Germinal center (tissue), 1 donor: ENCODE data around the gene HIVEP3.

ENCODE experiments used
- DNase-seq: peaks from one replicate; pipeline ENCODE4 v3.0.0; 2012; ENCODE audit warnings: mixed read lengths, low spot score

HIVEP3 gene

GRCh38 chr1:41648844-41649243 is 269.9 kb downstream of the HIVEP3 start:
- no peak for DNase-seq

DNA sequence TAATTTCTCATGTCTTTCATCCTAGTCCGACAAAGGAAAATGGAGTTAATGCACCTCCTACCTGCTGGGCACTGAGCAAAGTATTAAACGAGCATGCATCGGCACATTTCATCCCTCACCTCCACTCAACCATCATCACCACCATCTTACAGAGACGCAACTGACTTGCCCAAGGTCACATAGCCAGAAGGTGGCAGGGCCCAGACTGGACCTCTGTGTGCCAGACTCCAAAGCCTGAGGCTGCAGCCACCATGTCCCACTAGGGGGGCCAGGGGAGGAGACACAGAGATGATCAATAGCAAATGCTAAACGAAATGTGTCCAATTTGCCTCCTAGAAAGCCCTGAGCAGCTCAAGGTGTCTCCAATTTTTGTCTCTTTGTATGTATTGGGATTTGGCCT is 270.5 kb downstream of the HIVEP3 start:
- DNase-seq: no peak

- DNase-seq: no peak
Measured at GRCh38 chr1:41647221-41648135, 271.2 kb downstream of the HIVEP3 start.

GRCh38 chr1:41646186-41646585 is 272.5 kb downstream of the HIVEP3 start:
- DNase-seq: no peak

- no peak for DNase-seq
Measured at GRCh38 chr1:41645062-41645461, 273.7 kb downstream of the HIVEP3 start.

DNA sequence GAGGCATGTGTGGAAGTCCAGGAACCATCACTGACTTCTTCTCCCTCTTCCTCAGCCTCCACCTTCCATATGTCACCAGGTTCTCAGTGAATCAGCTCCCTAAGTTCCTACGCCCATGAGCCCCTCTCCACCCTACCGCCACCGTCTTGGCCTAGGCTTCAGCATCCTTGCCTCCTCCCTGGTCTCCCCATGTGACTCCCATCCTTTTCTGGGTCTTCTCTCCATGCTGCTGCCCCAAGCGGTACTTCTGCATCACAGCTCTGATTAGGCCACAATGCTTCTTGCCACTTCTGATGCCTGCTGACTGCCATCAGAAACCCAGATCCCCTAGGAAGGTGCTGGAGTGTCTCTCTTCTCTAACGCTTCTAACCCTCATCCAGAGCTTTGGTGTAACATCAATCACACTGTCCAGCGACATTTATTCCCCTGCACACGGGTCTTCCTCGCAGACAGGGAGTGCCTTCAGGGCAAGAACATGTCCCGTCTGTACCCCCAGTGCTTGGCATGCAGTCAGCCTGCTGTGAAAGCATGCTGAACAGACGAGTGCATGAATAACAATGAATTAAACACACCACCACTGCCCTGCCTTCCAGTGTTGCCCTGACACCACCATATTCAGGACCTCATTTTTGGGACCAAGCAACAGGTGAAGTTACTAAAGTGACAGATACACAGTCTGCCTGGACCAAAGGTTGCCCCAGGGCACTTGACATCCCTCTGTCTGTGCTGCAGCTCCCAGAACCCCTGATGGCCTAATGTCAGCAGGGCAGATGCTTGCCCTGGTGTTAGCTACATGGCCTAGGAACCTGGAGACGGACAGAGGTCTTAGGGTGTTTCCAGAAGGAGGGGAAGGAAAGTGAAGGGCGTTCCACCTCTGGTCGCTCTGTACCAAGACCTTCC is 275.6 kb downstream of the HIVEP3 start:
- DNase-seq: no peak

DNA sequence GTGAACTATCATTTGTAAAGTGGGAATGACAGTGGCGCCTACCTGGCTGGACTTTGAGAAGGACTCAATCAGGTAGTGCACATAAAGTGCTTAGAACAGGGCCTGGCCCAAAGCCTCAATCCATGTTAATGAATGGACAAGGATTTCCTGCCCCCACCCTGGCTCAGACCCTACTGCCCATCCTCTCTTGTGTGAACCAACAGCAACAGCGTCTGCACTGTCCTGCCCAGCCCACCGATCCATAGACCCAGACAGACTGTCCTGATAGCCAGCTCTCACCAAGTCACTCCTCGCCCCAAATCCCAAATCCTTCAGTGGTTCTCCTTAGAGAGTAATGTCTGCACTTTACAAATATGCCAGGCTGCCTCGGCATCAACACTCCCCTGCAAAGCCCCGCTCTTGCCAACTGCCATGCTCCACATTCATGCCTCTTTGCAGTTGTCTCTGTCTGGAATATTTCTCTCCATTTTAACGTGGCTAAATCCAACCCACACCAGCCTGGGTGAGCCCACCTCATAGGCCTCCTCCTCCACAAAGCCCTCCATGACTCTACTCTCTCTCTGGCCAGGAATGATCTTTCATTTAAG is 276.7 kb downstream of the HIVEP3 start:
- no peak for DNase-seq

DNA sequence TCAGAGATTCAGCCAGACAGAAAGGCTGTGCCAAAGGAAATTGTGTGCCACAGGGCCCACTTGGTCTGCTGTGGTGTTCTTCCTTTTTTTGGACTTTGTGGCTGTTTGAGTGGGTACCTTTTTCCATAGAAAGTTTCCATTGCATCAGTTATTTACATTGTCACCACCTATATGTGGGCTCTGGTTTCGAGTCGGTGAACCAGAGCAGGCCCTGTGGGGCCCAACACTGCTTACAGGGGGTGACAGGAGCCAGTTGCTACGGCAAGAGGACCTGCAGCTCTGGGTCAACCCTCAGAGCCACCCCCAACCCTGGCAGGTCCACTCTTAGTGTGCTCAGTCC is 277.3 kb downstream of the HIVEP3 start:
- DNase-seq: peak; percentile 81

DNA sequence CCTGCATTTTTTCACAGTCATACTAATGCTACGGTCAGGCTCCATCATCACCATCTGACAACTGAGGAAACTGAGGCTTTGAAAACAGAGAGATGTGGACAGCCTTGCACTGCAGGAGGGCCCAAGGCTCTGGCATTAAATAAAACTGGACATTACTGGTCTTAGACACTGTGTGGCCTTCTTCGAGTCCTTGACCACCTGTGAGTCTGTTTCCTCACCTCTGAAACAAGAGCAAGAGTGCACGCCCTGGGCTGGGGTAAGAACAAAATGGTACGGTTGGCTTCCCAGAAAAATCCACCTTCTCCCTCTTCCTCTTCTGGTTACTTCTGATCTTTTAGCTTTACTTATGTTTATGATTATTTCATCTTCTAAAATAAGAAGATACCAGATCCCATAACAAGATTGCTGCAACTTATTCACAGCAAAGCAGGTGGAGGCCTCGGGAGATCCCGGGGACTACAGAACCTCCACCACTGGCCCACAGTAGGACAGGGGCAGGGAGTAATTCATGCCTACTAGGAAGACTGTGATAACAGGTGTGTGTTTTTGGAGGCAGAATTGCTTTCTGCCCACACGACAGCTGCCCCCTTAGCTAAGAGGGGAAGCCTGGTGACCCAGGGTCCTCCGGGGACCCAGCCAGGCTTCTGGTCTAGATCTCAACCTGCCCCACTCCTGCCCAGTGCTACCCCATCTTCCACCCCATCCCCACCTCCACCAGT is 277.8 kb downstream of the HIVEP3 start:
- no peak for DNase-seq

GRCh38 chr1:41640141-41640751 is 278.5 kb downstream of the HIVEP3 start:
- peak; percentile 77 for DNase-seq

GRCh38 chr1:41639332-41639936 is 279.3 kb downstream of the HIVEP3 start:
- DNase-seq: no peak

DNA sequence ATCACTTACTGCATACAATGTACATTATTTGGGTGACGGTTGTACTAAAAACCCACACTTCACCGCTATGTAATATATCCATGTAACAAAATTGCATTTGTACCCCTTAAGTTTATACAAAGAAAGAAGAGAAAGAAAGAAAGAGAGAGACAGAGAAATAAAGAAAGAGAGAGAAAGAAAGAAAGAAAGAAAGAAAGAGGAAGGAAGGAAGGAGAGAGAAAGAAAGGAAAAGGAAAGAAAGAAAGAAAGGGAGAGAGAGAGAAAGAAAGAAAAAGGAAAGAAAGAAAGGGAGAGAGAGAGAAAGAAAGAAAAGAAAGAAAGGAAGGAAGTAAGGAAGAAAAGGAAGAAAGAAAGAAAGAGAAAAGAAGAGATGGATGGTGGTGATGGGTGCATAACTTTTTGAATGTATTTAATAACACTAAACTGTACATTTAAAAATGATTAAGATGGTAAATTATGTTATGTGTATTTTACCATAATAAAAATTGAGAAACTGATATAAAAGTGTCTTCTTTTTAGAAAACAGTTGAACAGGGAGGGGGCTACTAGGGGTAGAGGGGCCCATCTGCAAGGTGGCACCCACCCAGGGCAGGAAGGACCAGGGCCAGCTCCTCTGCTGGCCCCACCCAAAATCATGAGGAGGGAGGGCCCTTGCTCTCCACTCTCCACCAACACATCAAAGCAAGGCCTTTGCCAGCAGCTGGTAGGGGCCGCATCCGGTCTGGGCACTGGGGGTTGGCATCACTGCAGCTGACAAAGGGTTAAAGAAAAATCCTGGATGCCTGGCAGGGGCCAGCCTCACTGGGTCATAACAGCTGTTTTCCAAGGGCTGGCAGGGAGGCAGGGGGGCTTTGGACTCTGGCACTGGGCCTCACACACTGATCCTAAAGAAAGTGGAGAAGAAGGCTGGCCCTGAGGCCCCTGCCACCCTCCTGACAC is 280.4 kb downstream of the HIVEP3 start:
- no peak for DNase-seq

DNA sequence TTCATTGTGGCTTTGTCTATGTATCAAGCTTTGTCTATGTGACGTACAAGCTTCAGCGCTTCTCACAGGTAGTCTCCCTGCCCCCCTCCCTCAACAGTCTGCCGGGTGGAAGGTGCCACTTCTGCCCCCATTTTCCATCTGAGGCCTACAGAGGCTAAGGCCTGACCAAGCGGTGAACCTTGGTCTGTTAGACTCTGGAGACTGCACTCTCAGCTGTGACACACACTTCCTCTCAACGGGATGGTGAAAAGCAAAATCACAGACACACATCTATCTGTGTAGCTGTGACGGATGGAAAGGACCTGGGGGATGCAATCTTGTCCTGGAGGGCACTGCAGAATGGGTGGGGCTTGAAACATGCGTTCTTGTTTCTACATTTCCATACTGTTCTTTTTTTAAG is 281.4 kb downstream of the HIVEP3 start:
- DNase-seq: peak; percentile 47

- DNase-seq: no peak
Measured at GRCh38 chr1:41633764-41634163, 285.0 kb downstream of the HIVEP3 start.

DNA sequence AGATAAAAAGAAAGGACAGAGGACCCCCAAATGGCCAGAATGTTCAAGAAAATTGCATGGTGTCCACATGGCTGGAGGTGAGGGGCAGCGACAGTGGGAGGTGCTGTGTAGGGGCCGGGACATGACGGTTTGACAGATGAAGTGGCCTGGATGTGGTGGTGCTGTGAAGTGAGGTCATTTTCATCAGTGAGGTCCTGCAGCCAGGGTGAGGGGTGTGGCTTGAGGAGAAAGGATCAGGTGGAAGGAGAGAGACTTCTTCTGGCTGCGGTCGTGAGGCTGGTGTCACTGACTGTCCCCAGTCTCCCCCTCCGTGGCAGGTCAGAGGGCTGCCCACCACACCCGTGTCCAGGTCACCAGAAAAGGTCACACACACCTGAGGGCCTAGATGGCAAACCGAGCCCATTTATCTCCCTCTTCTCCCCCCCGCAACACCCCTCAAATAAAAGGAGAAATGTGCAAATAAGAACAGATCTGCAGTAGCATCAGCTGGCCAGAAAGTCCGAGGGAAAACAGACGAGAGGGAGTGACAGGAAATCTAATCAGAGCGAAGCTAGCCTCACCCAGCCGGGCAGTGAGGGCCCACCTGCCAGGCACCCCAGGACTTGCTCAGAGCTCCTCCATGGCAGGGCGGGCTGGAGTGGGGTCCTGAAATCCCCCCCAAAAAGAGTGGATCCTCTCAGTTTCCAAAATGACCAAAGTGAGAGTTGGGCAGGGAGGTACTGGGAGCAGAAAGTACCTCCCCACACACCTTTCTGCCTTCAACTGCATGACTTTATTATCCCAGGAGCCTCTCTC is 285.7 kb downstream of the HIVEP3 start:
- DNase-seq: no peak

DNA sequence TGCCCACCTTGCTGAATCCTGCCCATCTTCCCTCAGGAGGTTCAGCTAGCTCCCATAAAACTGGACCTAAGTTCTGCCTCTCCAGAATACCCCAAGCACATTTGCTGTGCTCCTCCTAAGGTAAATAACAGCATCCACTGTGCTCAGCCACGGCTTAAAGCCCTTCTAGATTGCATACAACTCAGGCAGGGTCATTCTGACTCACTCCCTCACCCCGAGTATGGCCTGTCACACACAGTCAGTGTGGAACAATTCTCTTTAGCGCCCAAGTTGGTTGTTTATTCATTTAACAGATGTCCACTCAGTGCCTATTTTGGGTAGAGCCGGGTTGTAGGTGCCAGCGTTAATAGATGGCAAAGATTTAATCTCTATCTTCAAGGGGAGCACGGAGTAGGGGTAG is 286.8 kb downstream of the HIVEP3 start:
- DNase-seq: no peak

GRCh38 chr1:41631154-41631553 is 287.6 kb downstream of the HIVEP3 start:
- no peak for DNase-seq

DNA sequence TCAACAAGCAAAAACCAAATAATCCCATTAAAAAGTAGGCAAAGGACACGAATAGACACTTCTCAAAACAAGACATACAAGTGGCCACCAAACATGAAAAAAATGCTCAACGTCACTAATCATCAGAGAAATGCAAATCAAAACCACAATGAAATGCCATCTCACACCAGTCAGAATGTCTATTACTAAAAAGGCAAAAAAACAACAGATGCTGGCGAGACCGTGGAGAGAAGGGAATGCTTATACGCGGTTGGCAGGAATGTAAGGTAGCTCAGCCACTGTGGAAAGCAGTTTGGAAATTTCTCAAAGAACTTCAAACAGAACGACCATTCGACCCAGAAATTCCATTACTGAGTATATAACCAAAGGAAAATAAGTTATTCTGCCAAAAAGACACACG is 289.2 kb downstream of the HIVEP3 start:
- no peak for DNase-seq

GRCh38 chr1:41629141-41629540 is 289.6 kb downstream of the HIVEP3 start:
- DNase-seq: no peak
